Suppressor macrophage treated with lipopolysaccharide for 4 hours (primary cell): Measurements from ENCODE around the gene ZFR.
"Not testable (repeated sequence)": the region's sequence is repeated elsewhere in the genome, so short reads cannot be mapped to it uniquely, and the experiment has no call there.

Experiments
- DNase-seq: peaks from one replicate; pipeline ENCODE4 v3.0.0-alpha.2; 2020

Gene ZFR

GRCh38 chr5:32355686-32356085, 88.9 kb downstream of the ZFR start:
- DNase-seq: no peak

GRCh38 chr5:32353420-32353819, 91.1 kb downstream of the ZFR start:
- DNase-seq: no peak

- no peak for DNase-seq
Observed at GRCh38 chr5:32352685-32353084, 91.9 kb downstream of the ZFR start.

GRCh38 chr5:32346869-32347268, 97.7 kb downstream of the ZFR start:
- DNase-seq: no peak

GRCh38 chr5:32343058-32343672, 101.4 kb downstream of the ZFR start:
- DNase-seq: no peak

- DNase-seq: no peak
Observed at GRCh38 chr5:32342656-32343055, 101.9 kb downstream of the ZFR start.

GRCh38 chr5:32339878-32340277, 104.7 kb downstream of the ZFR start:
- no peak for DNase-seq

- no peak for DNase-seq
Observed at GRCh38 chr5:32339198-32339597, 105.3 kb downstream of the ZFR start.

GRCh38 chr5:32332966-32333365, 111.6 kb downstream of the ZFR start:
- DNase-seq: no peak

GRCh38 chr5:32332361-32332760, 112.2 kb downstream of the ZFR start:
- no peak for DNase-seq

GRCh38 chr5:32331935-32332274, 112.6 kb downstream of the ZFR start:
- DNase-seq: no peak

GRCh38 chr5:32331217-32331934, 113.2 kb downstream of the ZFR start:
- DNase-seq: no peak

- DNase-seq: no peak
Observed at GRCh38 chr5:32330126-32330971, 114.2 kb downstream of the ZFR start.

- peak; percentile 73 for DNase-seq
Observed at GRCh38 chr5:32329395-32329834, 115.1 kb downstream of the ZFR start.

- no peak for DNase-seq
Observed at GRCh38 chr5:32326216-32326772, 118.2 kb downstream of the ZFR start.

- no peak for DNase-seq
Observed at GRCh38 chr5:32325616-32326015, 118.9 kb downstream of the ZFR start.

- no peak for DNase-seq
Observed at GRCh38 chr5:32325062-32325461, 119.5 kb downstream of the ZFR start.

GRCh38 chr5:32323741-32324140, 120.8 kb downstream of the ZFR start:
- DNase-seq: no peak

GRCh38 chr5:32322882-32323281, 121.7 kb downstream of the ZFR start:
- no peak for DNase-seq

- DNase-seq: not testable (repeated sequence)
Observed at GRCh38 chr5:32321787-32322186, 122.8 kb downstream of the ZFR start.

- no peak for DNase-seq
Observed at GRCh38 chr5:32320576-32320975, 124.0 kb downstream of the ZFR start.

- no peak for DNase-seq
Observed at GRCh38 chr5:32319926-32320543, 124.5 kb downstream of the ZFR start.

GRCh38 chr5:32319392-32319791, 125.1 kb downstream of the ZFR start:
- no peak for DNase-seq
